Gastrocnemius medialis (tissue), 4 donors: Measurements from ENCODE around the gene CCDC183.

ENCODE experiments used
- CTCF ChIP-seq, 5 experiments: fragments of 450-650 bp in 3 of 5; fragments of 200-600 bp in 2 of 5; sonication (generic) in 2 of 5; IDR thresholded peaks in 4 of 5; conservative IDR thresholded peaks in 1 of 5; 1 replicate in 4 of 5; 2 replicates in 1 of 5; pipeline ENCODE4 v1.5.1; 2016 to 2019; ENCODE audit warnings: antibody characterized with exemption in 5 of 5, mild to moderate bottlenecking in 3 of 5, moderate library complexity in 3 of 5
- POLR2A ChIP-seq, 2 donors: fragments of 450-650 bp; IDR thresholded peaks; one replicate each; pipeline ENCODE4 v1.6.1; 2017; ENCODE audit warnings: antibody characterized with exemption in 2 of 2, mild to moderate bottlenecking in 2 of 2, moderate library complexity in 2 of 2

GRCh38 chr9:136789523-136789937 lies 6.6 kb upstream of the CCDC183 start:
- TF ChIP-seq CTCF (IDR thresholded peaks at IDR 0.05 in 4 of 5, conservative IDR thresholded peaks at IDR 0.05 in 1 of 5), result no peak
- TF ChIP-seq POLR2A (IDR thresholded peaks at IDR 0.05), result no peak
